Measurements from ENCODE around the gene ARHGAP33.
A peak's percentile ranks its signal among the peaks of the same experiment; 100 is the strongest.

ARHGAP33 gene

DNA sequence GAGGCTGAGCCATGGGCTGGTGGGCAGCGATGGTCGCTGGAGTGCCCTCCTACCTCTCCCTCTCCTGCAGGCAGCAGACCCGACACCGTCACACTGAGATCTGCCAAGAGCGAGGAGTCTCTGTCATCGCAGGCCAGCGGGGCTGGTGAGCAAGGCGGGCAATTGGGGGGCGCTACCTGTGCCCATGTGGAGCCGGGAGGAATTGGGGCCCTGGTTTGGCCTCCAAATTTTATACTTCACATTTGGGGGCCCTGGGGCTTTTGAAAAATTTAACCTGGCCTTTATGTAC, 9.9 kb downstream of the ARHGAP33 start:
- peak overlapping the region; percentile 80 for H3K9ac ChIP-seq (ENCODE audit: low read length)
- H3K18ac ChIP-seq (ENCODE audit: low read length) = no peak overlapping the region
- no peak overlapping the region for H3K27ac ChIP-seq (ENCODE audit: low read depth, low read length)
- H4K5ac ChIP-seq (ENCODE audit: low read length) = no peak overlapping the region
- H2BK120ac ChIP-seq (ENCODE audit: low read depth, low read length) = no peak overlapping the region
- H2AK5ac ChIP-seq (ENCODE audit: low read length) = no peak overlapping the region
- no CpG with 5 or more reads among the region's 10 CpGs for WGBS (ENCODE audit: extremely low coverage, insufficient coverage, low lambda C conversion rate)
- H3K4me1 ChIP-seq (ENCODE audit: control insufficient read depth, low read depth, low read length) = no peaks in the 10 kb centered on the region
- H3K4me3 ChIP-seq (ENCODE audit: low read length) = no peak overlapping the region
- no peak overlapping the region for H3K4ac ChIP-seq (ENCODE audit: low read depth, low read length)
- H3K36me3 ChIP-seq (ENCODE audit: control insufficient read depth, insufficient read depth, low read length) = no peaks in the 10 kb centered on the region
- H2BK5ac ChIP-seq (ENCODE audit: low read length) = no peak overlapping the region
- no peak overlapping the region for H4K8ac ChIP-seq (ENCODE audit: low read depth, low read length)
- H3K23ac ChIP-seq (ENCODE audit: low read length) = no peak overlapping the region
- no peaks in the 10 kb centered on the region for H3K79me1 ChIP-seq (ENCODE audit: low read length)
- no peak overlapping the region for H2BK15ac ChIP-seq (replicated peaks; ENCODE audit: low read depth)
- peak overlapping the region; percentile 87 for H3K4me2 ChIP-seq (ENCODE audit: low read length)
- no peaks in the 10 kb centered on the region for H3K79me2 ChIP-seq (ENCODE audit: control insufficient read depth, insufficient read depth, low read length)
- no peaks in the 10 kb centered on the region for H3K27me3 ChIP-seq (ENCODE audit: insufficient read depth, low read length, poor library complexity)
- DNase-seq = no peak
- peak overlapping the region; percentile 89 for H3K56ac ChIP-seq (ENCODE audit: low read length)

DNA sequence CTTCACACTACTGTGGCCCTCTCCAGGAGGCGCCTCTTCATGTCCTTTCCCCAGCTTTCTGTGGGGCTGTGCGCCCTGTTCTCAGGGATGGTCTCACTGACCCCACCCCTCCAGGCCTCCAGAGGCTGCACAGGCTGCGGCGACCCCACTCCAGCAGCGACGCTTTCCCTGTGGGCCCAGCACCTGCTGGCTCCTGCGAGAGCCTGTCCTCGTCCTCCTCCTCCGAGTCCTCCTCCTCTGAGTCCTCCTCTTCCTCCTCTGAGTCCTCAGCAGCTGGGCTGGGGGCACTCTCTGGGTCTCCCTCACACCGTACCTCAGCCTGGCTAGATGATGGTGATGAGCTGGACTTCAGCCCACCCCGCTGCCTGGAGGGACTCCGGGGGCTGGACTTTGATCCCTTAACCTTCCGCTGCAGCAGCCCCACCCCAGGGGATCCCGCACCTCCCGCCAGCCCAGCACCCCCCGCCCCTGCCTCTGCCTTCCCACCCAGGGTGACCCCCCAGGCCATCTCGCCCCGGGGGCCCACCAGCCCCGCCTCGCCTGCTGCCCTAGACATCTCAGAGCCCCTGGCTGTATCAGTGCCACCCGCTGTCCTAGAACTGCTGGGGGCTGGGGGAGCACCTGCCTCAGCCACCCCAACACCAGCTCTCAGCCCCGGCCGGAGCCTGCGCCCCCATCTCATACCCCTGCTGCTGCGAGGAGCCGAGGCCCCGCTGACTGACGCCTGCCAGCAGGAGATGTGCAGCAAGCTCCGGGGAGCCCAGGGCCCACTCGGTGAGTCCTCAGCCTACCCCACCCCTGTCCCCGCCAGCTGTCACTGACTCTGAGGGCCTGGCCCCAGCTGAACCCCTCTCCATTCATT, 11.2 kb downstream of the ARHGAP33 start:
- Histone ChIP-seq H2BK120ac (ENCODE audit: low read depth, low read length) (no peak overlapping the region), H3K23ac (ENCODE audit: low read length) (no peak overlapping the region), H3K4me1 (ENCODE audit: control insufficient read depth, low read depth, low read length) (no peaks in the 10 kb centered on the region), H2BK5ac (ENCODE audit: low read length) (no peak overlapping the region), H3K36me3 (ENCODE audit: control insufficient read depth, insufficient read depth, low read length) (no peaks in the 10 kb centered on the region), H2AK5ac (ENCODE audit: low read length) (no peak overlapping the region), H3K79me1 (ENCODE audit: low read length) (no peaks in the 10 kb centered on the region), H3K9ac (ENCODE audit: low read length) (no peak overlapping the region), H3K27ac (ENCODE audit: low read depth, low read length) (no peak overlapping the region), H3K18ac (ENCODE audit: low read length) (no peak overlapping the region), H3K27me3 (ENCODE audit: insufficient read depth, low read length, poor library complexity) (no peaks in the 10 kb centered on the region), H3K4ac (ENCODE audit: low read depth, low read length) (no peak overlapping the region), H3K79me2 (ENCODE audit: control insufficient read depth, insufficient read depth, low read length) (no peaks in the 10 kb centered on the region), H4K8ac (ENCODE audit: low read depth, low read length) (no peak overlapping the region), H4K5ac (ENCODE audit: low read length) (no peak overlapping the region), H3K4me2 (ENCODE audit: low read length) (no peak overlapping the region), H3K4me3 (ENCODE audit: low read length) (no peak overlapping the region), H3K56ac (ENCODE audit: low read length) (no peak overlapping the region), H2BK15ac (replicated peaks; ENCODE audit: low read depth) (no peak overlapping the region)
- WGBS (ENCODE audit: extremely low coverage, insufficient coverage, low lambda C conversion rate) = no CpG with 5 or more reads among the region's 31 CpGs
- no peak for DNase-seq

GRCh38 chr19:35787227-35787799, 11.9 kb downstream of the ARHGAP33 start:
- DNase-seq = no peak
- no CpG with 5 or more reads among the region's 15 CpGs for WGBS (ENCODE audit: extremely low coverage, insufficient coverage, low lambda C conversion rate)

DNA sequence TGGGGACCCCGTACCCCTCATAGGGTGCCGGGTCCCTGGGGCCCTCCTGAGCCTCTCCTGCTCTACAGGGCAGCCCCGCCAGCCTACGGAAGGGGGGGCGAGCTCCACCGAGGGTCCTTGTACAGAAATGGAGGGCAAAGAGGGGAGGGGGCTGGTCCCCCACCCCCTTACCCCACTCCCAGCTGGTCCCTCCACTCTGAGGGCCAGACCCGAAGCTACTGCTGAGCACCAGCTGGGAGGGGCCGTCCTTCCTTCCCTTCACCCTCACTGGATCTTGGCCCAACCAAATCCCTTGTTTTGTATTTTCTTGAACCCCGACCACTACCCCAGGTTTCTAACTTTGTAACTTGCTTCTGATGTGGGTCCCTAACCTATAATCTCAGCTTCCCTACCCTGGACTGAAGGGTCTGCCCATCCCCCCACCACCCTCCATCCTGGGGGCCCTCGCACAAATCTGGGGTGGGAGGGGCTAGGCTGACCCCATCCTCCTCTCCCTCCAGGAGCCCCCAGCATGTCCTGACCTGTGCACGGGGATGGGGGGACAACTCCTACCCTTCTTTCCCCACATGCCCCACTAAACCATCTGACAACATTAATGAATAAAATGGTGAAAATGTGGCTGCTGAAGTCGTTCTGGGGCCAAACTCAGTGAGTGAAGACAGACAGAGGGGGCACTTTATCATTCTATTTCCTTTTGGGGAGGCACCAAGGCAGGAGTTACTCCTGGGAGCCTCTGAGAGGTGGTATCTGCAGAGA, 13.0 kb downstream of the ARHGAP33 start:
- no peaks in the 10 kb centered on the region for H3K4me1 ChIP-seq (ENCODE audit: control insufficient read depth, low read depth, low read length)
- no peaks in the 10 kb centered on the region for H3K79me2 ChIP-seq (ENCODE audit: control insufficient read depth, insufficient read depth, low read length)
- H3K4me2 ChIP-seq (ENCODE audit: low read length) = no peak overlapping the region
- DNase-seq = no peak
- H3K18ac ChIP-seq (ENCODE audit: low read length) = no peak overlapping the region
- no peak overlapping the region for H2AK5ac ChIP-seq (ENCODE audit: low read length)
- H3K27me3 ChIP-seq (ENCODE audit: insufficient read depth, low read length, poor library complexity) = no peaks in the 10 kb centered on the region
- no peak overlapping the region for H4K5ac ChIP-seq (ENCODE audit: low read length)
- no peak overlapping the region for H3K56ac ChIP-seq (ENCODE audit: low read length)
- no peak overlapping the region for H3K4ac ChIP-seq (ENCODE audit: low read depth, low read length)
- H4K8ac ChIP-seq (ENCODE audit: low read depth, low read length) = no peak overlapping the region
- WGBS (ENCODE audit: extremely low coverage, insufficient coverage, low lambda C conversion rate) = no CpG with 5 or more reads among the region's 12 CpGs
- H3K79me1 ChIP-seq (ENCODE audit: low read length) = no peaks in the 10 kb centered on the region
- H3K36me3 ChIP-seq (ENCODE audit: control insufficient read depth, insufficient read depth, low read length) = no peaks in the 10 kb centered on the region
- H3K27ac ChIP-seq (ENCODE audit: low read depth, low read length) = no peak overlapping the region
- H2BK15ac ChIP-seq (replicated peaks; ENCODE audit: low read depth) = no peak overlapping the region
- H2BK120ac ChIP-seq (ENCODE audit: low read depth, low read length) = no peak overlapping the region
- H3K23ac ChIP-seq (ENCODE audit: low read length) = no peak overlapping the region
- no peak overlapping the region for H3K4me3 ChIP-seq (ENCODE audit: low read length)
- no peak overlapping the region for H3K9ac ChIP-seq (ENCODE audit: low read length)
- no peak overlapping the region for H2BK5ac ChIP-seq (ENCODE audit: low read length)

More at GRCh38 chr19:35787227-35787799, 11.9 kb downstream of the ARHGAP33 start:
- Histone ChIP-seq H3K4me1 (ENCODE audit: control insufficient read depth, low read depth, low read length) (no peaks in the 10 kb centered on the region), H2BK120ac (ENCODE audit: low read depth, low read length) (no peak overlapping the region), H3K56ac (ENCODE audit: low read length) (no peak overlapping the region), H3K79me2 (ENCODE audit: control insufficient read depth, insufficient read depth, low read length) (no peaks in the 10 kb centered on the region), H2AK5ac (ENCODE audit: low read length) (no peak overlapping the region), H3K9ac (ENCODE audit: low read length) (no peak overlapping the region), H3K4me3 (ENCODE audit: low read length) (no peak overlapping the region), H4K5ac (ENCODE audit: low read length) (no peak overlapping the region), H3K27me3 (ENCODE audit: insufficient read depth, low read length, poor library complexity) (no peaks in the 10 kb centered on the region), H3K4me2 (ENCODE audit: low read length) (no peak overlapping the region), H3K23ac (ENCODE audit: low read length) (no peak overlapping the region), H2BK5ac (ENCODE audit: low read length) (no peak overlapping the region), H3K18ac (ENCODE audit: low read length) (no peak overlapping the region), H3K79me1 (ENCODE audit: low read length) (no peaks in the 10 kb centered on the region), H3K27ac (ENCODE audit: low read depth, low read length) (no peak overlapping the region), H3K36me3 (ENCODE audit: control insufficient read depth, insufficient read depth, low read length) (no peaks in the 10 kb centered on the region), H3K4ac (ENCODE audit: low read depth, low read length) (no peak overlapping the region), H4K8ac (ENCODE audit: low read depth, low read length) (no peak overlapping the region), H2BK15ac (replicated peaks; ENCODE audit: low read depth) (no peak overlapping the region)

GRCh38 chr19:35789195-35789977, 14.0 kb downstream of the ARHGAP33 start:
- Histone ChIP-seq H3K18ac (ENCODE audit: low read length) (no peak overlapping the region), H3K36me3 (ENCODE audit: control insufficient read depth, insufficient read depth, low read length) (no peaks in the 10 kb centered on the region), H2BK15ac (replicated peaks; ENCODE audit: low read depth) (no peak overlapping the region), H3K4me2 (ENCODE audit: low read length) (no peak overlapping the region), H3K27ac (ENCODE audit: low read depth, low read length) (no peak overlapping the region), H3K79me2 (ENCODE audit: control insufficient read depth, insufficient read depth, low read length) (no peaks in the 10 kb centered on the region), H3K4me3 (ENCODE audit: low read length) (no peak overlapping the region), H3K27me3 (ENCODE audit: insufficient read depth, low read length, poor library complexity) (no peaks in the 10 kb centered on the region), H4K8ac (ENCODE audit: low read depth, low read length) (no peak overlapping the region), H2AK5ac (ENCODE audit: low read length) (no peak overlapping the region), H4K5ac (ENCODE audit: low read length) (no peak overlapping the region), H3K23ac (ENCODE audit: low read length) (no peak overlapping the region), H2BK5ac (ENCODE audit: low read length) (no peak overlapping the region), H3K56ac (ENCODE audit: low read length) (no peak overlapping the region), H2BK120ac (ENCODE audit: low read depth, low read length) (no peak overlapping the region), H3K9ac (ENCODE audit: low read length) (no peak overlapping the region), H3K79me1 (ENCODE audit: low read length) (no peaks in the 10 kb centered on the region), H3K4me1 (ENCODE audit: control insufficient read depth, low read depth, low read length) (no peaks in the 10 kb centered on the region), H3K4ac (ENCODE audit: low read depth, low read length) (no peak overlapping the region)
- no peak for DNase-seq
- no CpG with 5 or more reads among the region's 11 CpGs for WGBS (ENCODE audit: extremely low coverage, insufficient coverage, low lambda C conversion rate)
